GM23338 (cell line): ENCODE measurements around the gene CHIC2. TPM values are rescaled to one million over a fixed set of nuclear protein-coding genes. Genes with fewer than 3 reads are reported as not detected.

Source experiments
- ATAC-seq: fragments of 200-7000 bp; cut with Tn5 transposase; 3 replicates; pipeline ENCODE4 v1.9.1; 2020
- DNase-seq: peaks from one replicate; pipeline ENCODE4 v3.0.0-alpha.2; 2015; ENCODE audit warnings: low spot score
- H2AFZ ChIP-seq: fragments of 200-600 bp; sonication (generic); 2 replicates; pipeline ENCODE4 v1.8.0; 2016; ENCODE audit warnings: antibody characterized with exemption, mild to moderate bottlenecking, moderate library complexity
- H3F3A ChIP-seq: fragments of 200-600 bp; sonication (generic); replicated peaks from 2 replicates; pipeline ENCODE4 v1.8.0; 2017; ENCODE audit warnings: antibody characterized with exemption, mixed run types, low read depth
- H3K27ac ChIP-seq: fragments of 200-600 bp; sonication (generic); 2 replicates; pipeline ENCODE4 v1.6.1; 2016; ENCODE audit warnings: low read depth
- H3K27me3 ChIP-seq: fragments of 200-600 bp; sonication (generic); 2 replicates; pipeline ENCODE4 v1.8.0; 2016; ENCODE audit warnings: mild to moderate bottlenecking, mixed run types, moderate library complexity; ENCODE audit not compliant: insufficient read depth
- H3K36me3 ChIP-seq: fragments of 200-600 bp; sonication (generic); 2 replicates; pipeline ENCODE4 v1.8.0; 2016; ENCODE audit warnings: mild to moderate bottlenecking; ENCODE audit not compliant: insufficient read depth
- H3K4me1 ChIP-seq: fragments of 200-600 bp; sonication (generic); 2 replicates; pipeline ENCODE4 v1.8.0; 2016; ENCODE audit warnings: mild to moderate bottlenecking, moderate library complexity; ENCODE audit not compliant: insufficient read depth
- H3K4me2 ChIP-seq: fragments of 200-600 bp; sonication (generic); 2 replicates; pipeline ENCODE4 v1.7.1; 2017; ENCODE audit warnings: mixed run types
- H3K4me3 ChIP-seq: fragments of 200-600 bp; sonication (generic); 2 replicates; pipeline ENCODE4 v1.6.1; 2016; ENCODE audit warnings: mixed run types
- H3K79me2 ChIP-seq: fragments of 200-600 bp; sonication (generic); replicated peaks from 2 replicates; pipeline ENCODE4 v1.8.0; 2017; ENCODE audit warnings: mild to moderate bottlenecking; ENCODE audit not compliant: insufficient read depth
- H3K9me2 ChIP-seq: fragments of 200-600 bp; sonication (generic); 2 replicates; pipeline ENCODE4 v1.8.0; 2017; ENCODE audit not compliant: insufficient read depth
- H4K20me1 ChIP-seq: fragments of 200-600 bp; sonication (generic); replicated peaks from 2 replicates; pipeline ENCODE4 v1.8.0; 2017; ENCODE audit warnings: mild to moderate bottlenecking; ENCODE audit not compliant: insufficient read depth
- H3K27ac Mint-ChIP-seq: 2 replicates; pipeline ENCODE4 v1.8.0; 2020; ENCODE audit warnings: inconsistent platforms, mild to moderate bottlenecking, moderate library complexity, mixed read lengths
- H3K27me3 Mint-ChIP-seq: 3 replicates; pipeline ENCODE4 v1.8.0; 2022; ENCODE audit warnings: low read depth, mild to moderate bottlenecking, moderate library complexity, mixed read lengths, inconsistent platforms; ENCODE audit not compliant: insufficient read depth, poor library complexity
- H3K36me3 Mint-ChIP-seq: 3 replicates; pipeline ENCODE4 v1.8.0; 2021; ENCODE audit warnings: low read depth, mild to moderate bottlenecking, inconsistent platforms, moderate library complexity, mixed read lengths
- H3K4me1 Mint-ChIP-seq: 3 replicates; pipeline ENCODE4 v1.8.0; 2020; ENCODE audit warnings: mild to moderate bottlenecking, inconsistent platforms, mixed read lengths
- H3K4me3 Mint-ChIP-seq: 3 replicates; pipeline ENCODE4 v1.8.0; 2021; ENCODE audit warnings: moderate library complexity, mild to moderate bottlenecking, inconsistent platforms, mixed read lengths
- H3K9me3 Mint-ChIP-seq: 3 replicates; pipeline ENCODE4 v1.8.0; 2020; ENCODE audit warnings: moderate library complexity, mild to moderate bottlenecking, inconsistent platforms, mixed read lengths
- EZH2 ChIP-seq: fragments of 200-600 bp; sonication (generic); IDR thresholded peaks from one replicate; pipeline ENCODE4 v1.8.0; 2017; ENCODE audit warnings: antibody characterized with exemption, mild to moderate bottlenecking, low read depth; ENCODE audit not compliant: unreplicated experiment
- JUNB ChIP-seq: IDR thresholded peaks from one replicate; pipeline ENCODE4 v1.6.1; 2016; ENCODE audit warnings: antibody characterized with exemption; ENCODE audit not compliant: unreplicated experiment
- ZNF114 ChIP-seq: fragments of 250-450 bp; sonication (Bioruptor Pico); IDR thresholded peaks from 2 replicates; pipeline ENCODE4 v1.5.0; 2020; ENCODE audit warnings: mild to moderate bottlenecking, moderate library complexity
- polyA plus RNA-seq: library from polyadenylated mRNA; unstranded; fragments of >200 nt; fragmentation: Nextera tagmentation; extraction: Ambion mirVana; gene quantifications from 2 replicates; pipeline ENCODE4 v1.2.1, GENCODE V29; 2016
- total RNA-seq: library from RNA; depleted of rRNA; stranded (reverse); fragments of >200 nt; shearing (Covaris generic); gene quantifications from 2 replicates; pipeline ENCODE4 v1.2.3, GENCODE V29; 2014
- TF ChIP-seq, protein P1 (sequence below): fragments of 250-450 bp; sonication (Bioruptor Pico); IDR thresholded peaks from 2 replicates; pipeline ENCODE4 v1.5.0; 2020; ENCODE audit warnings: mild to moderate bottlenecking, moderate library complexity
- TF ChIP-seq, protein P2 (sequence below): IDR thresholded peaks from 2 replicates; pipeline ENCODE4 v1.6.1; 2016; ENCODE audit warnings: antibody characterized with exemption
- TF ChIP-seq, protein P3 (sequence below), 2 experiments: fragments of 200-600 bp in 1 of 2; sonication (generic) in 1 of 2; conservative IDR thresholded peaks; 2 replicates each; pipeline versions ENCODE4 v1.5.1 to v1.6.1; 2016 to 2017; ENCODE audit warnings: antibody characterized with exemption in 2 of 2, low read depth in 2 of 2, mild to moderate bottlenecking in 2 of 2, moderate library complexity in 1 of 2

CHIC2 gene
- total and polyA plus RNA-seq, 2 experiments from 2014 or later: 17.2 to 18.3 TPM

DNA sequence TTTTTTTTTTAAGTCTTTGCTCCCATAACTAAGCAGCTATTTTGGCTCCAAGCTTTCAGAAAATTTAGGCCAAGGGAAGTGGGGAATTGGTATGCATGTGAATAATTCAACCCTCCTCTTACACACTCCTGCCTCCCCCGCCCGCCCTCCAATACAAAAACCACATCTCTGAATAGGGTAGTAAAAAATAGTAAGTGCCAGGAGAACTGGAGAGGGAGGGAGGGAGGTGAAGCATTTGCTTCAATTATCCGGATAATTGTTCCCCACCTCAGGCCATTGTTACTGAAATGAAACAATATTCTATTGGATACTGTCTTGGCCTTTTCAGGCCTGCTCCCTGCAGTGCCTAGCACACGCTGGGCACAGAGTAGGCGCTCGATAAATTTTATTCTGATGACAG lies 30.0 kb upstream of the CHIC2 start (continued):
- TF ChIP-seq, protein P1, sequence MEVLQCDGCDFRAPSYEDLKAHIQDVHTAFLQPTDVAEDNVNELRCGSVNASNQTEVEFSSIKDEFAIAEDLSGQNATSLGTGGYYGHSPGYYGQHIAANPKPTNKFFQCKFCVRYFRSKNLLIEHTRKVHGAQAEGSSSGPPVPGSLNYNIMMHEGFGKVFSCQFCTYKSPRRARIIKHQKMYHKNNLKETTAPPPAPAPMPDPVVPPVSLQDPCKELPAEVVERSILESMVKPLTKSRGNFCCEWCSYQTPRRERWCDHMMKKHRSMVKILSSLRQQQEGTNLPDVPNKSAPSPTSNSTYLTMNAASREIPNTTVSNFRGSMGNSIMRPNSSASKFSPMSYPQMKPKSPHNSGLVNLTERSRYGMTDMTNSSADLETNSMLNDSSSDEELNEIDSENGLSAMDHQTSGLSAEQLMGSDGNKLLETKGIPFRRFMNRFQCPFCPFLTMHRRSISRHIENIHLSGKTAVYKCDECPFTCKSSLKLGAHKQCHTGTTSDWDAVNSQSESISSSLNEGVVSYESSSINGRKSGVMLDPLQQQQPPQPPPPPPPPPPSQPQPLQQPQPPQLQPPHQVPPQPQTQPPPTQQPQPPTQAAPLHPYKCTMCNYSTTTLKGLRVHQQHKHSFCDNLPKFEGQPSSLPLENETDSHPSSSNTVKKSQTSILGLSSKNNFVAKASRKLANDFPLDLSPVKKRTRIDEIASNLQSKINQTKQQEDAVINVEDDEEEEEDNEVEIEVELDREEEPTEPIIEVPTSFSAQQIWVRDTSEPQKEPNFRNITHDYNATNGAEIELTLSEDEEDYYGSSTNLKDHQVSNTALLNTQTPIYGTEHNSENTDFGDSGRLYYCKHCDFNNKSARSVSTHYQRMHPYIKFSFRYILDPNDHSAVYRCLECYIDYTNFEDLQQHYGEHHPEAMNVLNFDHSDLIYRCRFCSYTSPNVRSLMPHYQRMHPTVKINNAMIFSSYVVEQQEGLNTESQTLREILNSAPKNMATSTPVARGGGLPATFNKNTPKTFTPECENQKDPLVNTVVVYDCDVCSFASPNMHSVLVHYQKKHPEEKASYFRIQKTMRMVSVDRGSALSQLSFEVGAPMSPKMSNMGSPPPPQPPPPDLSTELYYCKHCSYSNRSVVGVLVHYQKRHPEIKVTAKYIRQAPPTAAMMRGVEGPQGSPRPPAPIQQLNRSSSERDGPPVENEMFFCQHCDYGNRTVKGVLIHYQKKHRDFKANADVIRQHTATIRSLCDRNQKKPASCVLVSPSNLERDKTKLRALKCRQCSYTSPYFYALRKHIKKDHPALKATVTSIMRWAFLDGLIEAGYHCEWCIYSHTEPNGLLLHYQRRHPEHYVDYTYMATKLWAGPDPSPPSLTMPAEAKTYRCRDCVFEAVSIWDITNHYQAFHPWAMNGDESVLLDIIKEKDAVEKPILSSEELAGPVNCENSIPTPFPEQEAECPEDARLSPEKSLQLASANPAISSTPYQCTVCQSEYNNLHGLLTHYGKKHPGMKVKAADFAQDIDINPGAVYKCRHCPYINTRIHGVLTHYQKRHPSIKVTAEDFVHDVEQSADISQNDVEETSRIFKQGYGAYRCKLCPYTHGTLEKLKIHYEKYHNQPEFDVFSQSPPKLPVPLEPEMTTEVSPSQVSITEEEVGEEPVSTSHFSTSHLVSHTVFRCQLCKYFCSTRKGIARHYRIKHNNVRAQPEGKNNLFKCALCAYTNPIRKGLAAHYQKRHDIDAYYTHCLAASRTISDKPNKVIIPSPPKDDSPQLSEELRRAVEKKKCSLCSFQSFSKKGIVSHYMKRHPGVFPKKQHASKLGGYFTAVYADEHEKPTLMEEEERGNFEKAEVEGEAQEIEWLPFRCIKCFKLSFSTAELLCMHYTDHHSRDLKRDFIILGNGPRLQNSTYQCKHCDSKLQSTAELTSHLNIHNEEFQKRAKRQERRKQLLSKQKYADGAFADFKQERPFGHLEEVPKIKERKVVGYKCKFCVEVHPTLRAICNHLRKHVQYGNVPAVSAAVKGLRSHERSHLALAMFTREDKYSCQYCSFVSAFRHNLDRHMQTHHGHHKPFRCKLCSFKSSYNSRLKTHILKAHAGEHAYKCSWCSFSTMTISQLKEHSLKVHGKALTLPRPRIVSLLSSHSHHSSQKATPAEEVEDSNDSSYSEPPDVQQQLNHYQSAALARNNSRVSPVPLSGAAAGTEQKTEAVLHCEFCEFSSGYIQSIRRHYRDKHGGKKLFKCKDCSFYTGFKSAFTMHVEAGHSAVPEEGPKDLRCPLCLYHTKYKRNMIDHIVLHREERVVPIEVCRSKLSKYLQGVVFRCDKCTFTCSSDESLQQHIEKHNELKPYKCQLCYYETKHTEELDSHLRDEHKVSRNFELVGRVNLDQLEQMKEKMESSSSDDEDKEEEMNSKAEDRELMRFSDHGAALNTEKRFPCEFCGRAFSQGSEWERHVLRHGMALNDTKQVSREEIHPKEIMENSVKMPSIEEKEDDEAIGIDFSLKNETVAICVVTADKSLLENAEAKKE (CRISPR knock-in tag): no peak
- no peak for TF ChIP-seq JUNB

DNA sequence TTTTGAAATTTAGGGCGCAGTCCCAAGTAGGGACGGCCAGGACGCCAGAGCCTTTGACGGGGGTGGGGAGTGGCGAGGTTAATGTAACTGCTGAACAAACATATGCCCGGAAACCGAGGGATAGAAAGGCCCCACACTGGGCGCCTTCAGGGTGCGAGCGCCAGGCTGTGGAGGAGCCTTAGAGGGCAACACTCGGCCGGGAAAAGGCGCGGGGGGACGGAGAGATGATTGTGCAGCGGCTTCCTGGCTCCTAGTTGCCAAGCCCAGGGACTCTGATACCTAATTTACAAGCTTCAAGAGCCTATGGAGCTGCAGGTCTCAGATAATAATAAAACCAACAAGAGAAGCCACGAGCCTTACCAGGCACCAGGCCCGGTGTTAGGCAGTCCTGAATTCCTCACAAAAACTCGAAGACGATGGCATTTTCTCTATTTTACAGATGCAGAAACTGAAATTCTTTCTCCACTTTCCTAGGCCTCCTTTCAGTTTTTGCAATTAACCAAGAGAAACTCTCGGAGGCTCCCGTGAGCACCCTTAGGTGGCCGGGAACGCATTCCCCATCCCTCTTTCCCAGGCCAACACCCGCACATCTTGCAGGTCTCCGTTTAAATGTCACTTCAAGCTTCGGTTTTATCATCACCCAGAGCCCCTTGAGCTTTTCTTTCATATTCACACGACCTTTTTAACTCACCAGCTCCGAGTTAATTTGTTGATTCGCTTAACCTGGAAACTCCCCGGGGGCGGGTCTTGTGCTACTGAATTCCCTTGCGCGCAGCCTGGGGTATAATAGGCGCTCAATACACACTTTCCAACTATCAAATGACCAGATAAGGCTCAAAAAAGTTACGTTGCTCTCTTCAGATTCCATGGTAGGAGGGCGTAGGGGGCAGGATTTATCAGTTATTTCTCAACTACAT lies 29.2 kb upstream of the CHIC2 start:
- H3K4me2 ChIP-seq: peak overlapping the region; percentile 93
- H3K4me1 ChIP-seq: peaks cover 67% of the 10 kb centered on the region
- H3K27me3 ChIP-seq: peaks cover 100% of the 10 kb centered on the region
- Mint-ChIP-seq H3K27ac (no peak overlapping the region), H3K36me3 (no peaks in the 10 kb centered on the region), H3K27me3 (peaks cover 86% of the 10 kb centered on the region), H3K4me1 (peaks cover 66% of the 10 kb centered on the region), H3K4me3 (peak overlapping the region; percentile 66), H3K9me3 (no peaks in the 10 kb centered on the region)
- H3K9me2 ChIP-seq: peaks cover 4% of the 10 kb centered on the region; the same call in 1 of the 2 replicates
- H4K20me1 ChIP-seq: peaks cover 7% of the 10 kb centered on the region; the same call in 1 of the 2 replicates
- no peak overlapping the region for H3K27ac ChIP-seq
- H3K4me3 ChIP-seq: peak overlapping the region; percentile 68
- peak overlapping the region; percentile 36; the same call in 1 of the 2 replicates for H2AFZ ChIP-seq
- DNase-seq: peak; percentile 85
- peaks cover 36% of the 10 kb centered on the region for H3F3A ChIP-seq
- peak; percentile 10 for ATAC-seq
- no peaks in the 10 kb centered on the region for H3K36me3 ChIP-seq
- no peak for TF ChIP-seq JUNB
- no peak for TF ChIP-seq ZNF114 (CRISPR knock-in tag)
- TF ChIP-seq EZH2: peak; percentile 57
- TF ChIP-seq, protein P2, sequence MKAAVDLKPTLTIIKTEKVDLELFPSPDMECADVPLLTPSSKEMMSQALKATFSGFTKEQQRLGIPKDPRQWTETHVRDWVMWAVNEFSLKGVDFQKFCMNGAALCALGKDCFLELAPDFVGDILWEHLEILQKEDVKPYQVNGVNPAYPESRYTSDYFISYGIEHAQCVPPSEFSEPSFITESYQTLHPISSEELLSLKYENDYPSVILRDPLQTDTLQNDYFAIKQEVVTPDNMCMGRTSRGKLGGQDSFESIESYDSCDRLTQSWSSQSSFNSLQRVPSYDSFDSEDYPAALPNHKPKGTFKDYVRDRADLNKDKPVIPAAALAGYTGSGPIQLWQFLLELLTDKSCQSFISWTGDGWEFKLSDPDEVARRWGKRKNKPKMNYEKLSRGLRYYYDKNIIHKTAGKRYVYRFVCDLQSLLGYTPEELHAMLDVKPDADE: no peak
- TF ChIP-seq, protein P3, sequence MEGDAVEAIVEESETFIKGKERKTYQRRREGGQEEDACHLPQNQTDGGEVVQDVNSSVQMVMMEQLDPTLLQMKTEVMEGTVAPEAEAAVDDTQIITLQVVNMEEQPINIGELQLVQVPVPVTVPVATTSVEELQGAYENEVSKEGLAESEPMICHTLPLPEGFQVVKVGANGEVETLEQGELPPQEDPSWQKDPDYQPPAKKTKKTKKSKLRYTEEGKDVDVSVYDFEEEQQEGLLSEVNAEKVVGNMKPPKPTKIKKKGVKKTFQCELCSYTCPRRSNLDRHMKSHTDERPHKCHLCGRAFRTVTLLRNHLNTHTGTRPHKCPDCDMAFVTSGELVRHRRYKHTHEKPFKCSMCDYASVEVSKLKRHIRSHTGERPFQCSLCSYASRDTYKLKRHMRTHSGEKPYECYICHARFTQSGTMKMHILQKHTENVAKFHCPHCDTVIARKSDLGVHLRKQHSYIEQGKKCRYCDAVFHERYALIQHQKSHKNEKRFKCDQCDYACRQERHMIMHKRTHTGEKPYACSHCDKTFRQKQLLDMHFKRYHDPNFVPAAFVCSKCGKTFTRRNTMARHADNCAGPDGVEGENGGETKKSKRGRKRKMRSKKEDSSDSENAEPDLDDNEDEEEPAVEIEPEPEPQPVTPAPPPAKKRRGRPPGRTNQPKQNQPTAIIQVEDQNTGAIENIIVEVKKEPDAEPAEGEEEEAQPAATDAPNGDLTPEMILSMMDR (conservative IDR thresholded peaks at IDR 0.05; ENCODE audit: low read depth in 2 of 2): no peak
- H3K79me2 ChIP-seq: no peaks in the 10 kb centered on the region
